Gastroesophageal sphincter (tissue), 3 donors: ENCODE data around the gene SYT1.

Experiments used
- CTCF ChIP-seq, 4 experiments: fragments of 200-600 bp in 2 of 4; fragments of 450-650 bp in 2 of 4; sonication (generic) in 1 of 4; IDR thresholded peaks; one replicate each; pipeline ENCODE4 v1.5.1; 2017 to 2019; ENCODE audit warnings: antibody characterized with exemption in 4 of 4, mild to moderate bottlenecking in 2 of 4, moderate library complexity in 2 of 4
- POLR2A ChIP-seq, 2 donors: fragments of 450-650 bp; IDR thresholded peaks; one replicate each; pipeline ENCODE4 v1.6.1; 2017; ENCODE audit warnings: antibody characterized with exemption in 2 of 2, mild to moderate bottlenecking in 2 of 2, moderate library complexity in 1 of 2

GRCh38 chr12:79288911-79289310, 424.3 kb downstream of the SYT1 start:
- no peak for TF ChIP-seq CTCF (IDR thresholded peaks at IDR 0.05)
- TF ChIP-seq POLR2A (IDR thresholded peaks at IDR 0.05), result no peak
